Forelimb muscle (tissue), 1 donor: ENCODE results near the gene BCORL1. TPM values are rescaled to one million over a fixed set of nuclear protein-coding genes. Genes with fewer than 3 reads are reported as not detected.

Experiments used
- DNase-seq: peaks from one replicate; pipeline ENCODE4 v3.0.0-alpha.2; 2013; ENCODE audit warnings: low read depth
- polyA plus RNA-seq: library from polyadenylated mRNA; unstranded; fragments of 120-200 nt; gene quantifications from one replicate; pipeline ENCODE4 v1.2.1, GENCODE V29; 2013; ENCODE audit not compliant: insufficient read length

Gene BCORL1
- polyA plus RNA-seq, 1 donor = 15.6 TPM

- DNase-seq = no peak
Observed at GRCh38 chrX:129961180-129962083, 21.0 kb upstream of the BCORL1 start.

- DNase-seq = no peak
Observed at GRCh38 chrX:129963729-129964128, 18.7 kb upstream of the BCORL1 start.

DNA sequence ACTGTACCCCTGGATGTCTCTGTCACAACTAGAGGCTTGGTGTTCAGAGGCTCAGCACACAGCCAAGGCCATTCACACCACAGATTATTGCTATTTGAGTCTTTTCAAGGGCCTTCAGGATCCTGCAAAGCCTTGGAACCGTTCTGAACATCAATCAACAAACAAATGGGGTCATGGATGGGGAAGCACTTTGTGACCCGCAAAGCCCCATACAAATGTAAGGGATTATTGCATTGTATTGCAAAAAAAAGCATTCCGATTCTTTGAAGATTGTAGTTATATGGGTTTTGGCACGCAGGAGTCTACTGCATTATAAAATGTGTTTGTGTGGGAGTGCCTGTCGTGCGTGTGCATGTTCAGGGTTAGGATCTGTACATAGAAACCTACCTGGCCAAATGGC is 17.3 kb upstream of the BCORL1 start:
- no peak for DNase-seq

DNA sequence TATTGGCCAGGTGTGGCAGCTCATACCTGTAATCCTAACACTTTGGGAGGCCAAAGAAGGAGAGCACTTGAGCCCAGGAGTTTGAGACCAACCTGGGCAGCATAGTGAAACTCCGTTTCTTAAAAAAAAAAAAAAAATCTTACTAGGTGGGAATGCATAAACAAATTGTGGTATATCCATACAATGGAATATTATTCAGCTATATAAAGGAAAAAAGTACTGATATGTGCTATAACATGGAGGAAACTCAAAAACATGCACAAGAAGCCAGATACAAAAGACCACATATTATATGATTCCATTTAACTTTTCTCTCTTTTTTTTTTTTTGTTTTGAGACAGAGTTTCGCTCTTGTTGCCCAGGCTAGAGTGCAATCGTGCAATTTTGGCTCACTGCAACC is 13.5 kb upstream of the BCORL1 start:
- no peak for DNase-seq

- no peak for DNase-seq
Observed at GRCh38 chrX:129976441-129976840, 6.0 kb upstream of the BCORL1 start.

- no peak for DNase-seq
Observed at GRCh38 chrX:129979207-129979920, 3.1 kb upstream of the BCORL1 start.

DNA sequence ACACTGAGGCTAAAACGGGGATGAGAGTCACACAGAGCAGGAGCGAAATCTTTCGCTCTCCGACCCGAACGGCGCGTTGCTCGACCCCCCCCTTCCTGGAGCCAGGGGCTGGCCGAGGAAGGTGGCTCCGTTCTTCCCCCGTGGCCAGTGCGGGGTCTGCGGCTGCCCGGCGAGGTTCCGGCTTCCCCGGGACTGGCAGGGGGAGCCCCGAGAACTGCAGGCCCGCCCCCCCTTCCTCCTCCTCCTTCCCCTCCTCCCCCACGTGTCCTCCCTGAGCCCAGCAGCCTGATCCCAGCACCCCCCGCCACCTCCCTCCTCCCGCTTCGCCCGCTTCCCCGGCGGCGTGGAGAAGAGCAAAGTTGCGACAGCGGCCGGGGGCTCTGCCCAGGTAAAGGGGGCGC is 2.4 kb upstream of the BCORL1 start:
- DNase-seq = no peak

- no peak for DNase-seq
Observed at GRCh38 chrX:129980540-129981199, 1.8 kb upstream of the BCORL1 start.

DNA sequence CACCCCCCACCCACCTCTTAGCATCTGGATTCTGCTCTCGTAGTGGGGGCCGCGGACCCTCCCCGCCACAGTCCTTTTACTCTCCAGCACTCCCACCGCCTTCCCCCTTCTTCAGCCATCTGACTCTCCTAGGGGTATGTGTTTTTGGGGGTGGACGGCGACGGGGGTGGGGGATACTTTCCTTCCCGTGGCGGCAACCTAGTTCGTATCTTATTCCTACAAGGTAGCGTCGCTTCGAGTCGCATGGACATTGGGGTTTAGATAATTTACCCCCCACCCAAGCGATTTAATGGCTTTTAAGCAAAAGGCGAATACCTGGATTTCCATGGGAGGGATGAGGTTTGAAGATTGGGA is 1.3 kb upstream of the BCORL1 start:
- no peak for DNase-seq

- DNase-seq = no peak
Observed at GRCh38 chrX:129981752-129982299, 609 bp upstream of the BCORL1 start.

- DNase-seq = no peak
Observed at GRCh38 chrX:129983575-129984110, 1.2 kb downstream of the BCORL1 start.

DNA sequence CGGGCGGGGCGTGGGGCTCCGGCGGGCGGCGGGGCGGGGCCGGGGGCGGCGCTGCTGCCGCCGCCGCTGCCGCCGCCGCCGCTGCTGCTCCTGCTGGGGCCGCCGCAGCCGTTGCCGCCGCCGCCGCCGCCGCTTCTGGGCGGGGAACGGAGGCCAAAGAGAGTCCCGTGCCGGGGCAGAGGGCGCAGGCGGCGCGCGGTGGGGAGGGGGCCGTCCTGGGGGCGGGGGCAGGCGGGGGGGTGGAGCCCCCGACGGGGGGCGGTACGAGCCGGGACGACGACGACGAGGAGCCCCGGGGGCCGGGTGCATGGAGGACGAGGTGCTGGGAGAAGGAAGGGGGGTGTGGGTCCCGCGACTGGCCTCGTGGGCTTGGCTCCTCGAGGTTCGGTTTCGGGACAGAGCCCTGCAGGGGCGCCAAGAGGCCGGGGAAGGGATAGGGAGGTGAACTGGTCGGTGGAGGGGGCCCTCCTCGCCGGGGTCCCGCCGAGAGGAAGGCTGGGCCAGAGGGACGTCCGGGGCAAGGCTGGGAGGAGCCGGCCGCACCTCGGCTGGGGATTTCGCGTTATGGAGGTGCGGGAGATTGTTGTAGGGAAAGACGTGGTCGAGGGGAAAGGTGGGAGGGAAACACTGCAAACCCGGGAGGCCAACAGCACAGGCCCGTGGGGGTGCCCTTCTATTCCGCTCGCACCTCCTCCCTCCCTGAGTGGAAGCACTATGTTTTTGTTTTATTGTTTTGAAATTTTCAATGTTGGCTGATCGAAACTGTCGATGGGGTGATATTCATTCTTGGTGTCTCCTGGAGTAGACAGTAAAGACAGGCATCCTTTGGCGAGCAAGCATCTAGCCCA is 1.9 kb downstream of the BCORL1 start:
- DNase-seq = no peak

- DNase-seq = no peak
Observed at GRCh38 chrX:129987871-129988270, 5.4 kb downstream of the BCORL1 start.

DNA sequence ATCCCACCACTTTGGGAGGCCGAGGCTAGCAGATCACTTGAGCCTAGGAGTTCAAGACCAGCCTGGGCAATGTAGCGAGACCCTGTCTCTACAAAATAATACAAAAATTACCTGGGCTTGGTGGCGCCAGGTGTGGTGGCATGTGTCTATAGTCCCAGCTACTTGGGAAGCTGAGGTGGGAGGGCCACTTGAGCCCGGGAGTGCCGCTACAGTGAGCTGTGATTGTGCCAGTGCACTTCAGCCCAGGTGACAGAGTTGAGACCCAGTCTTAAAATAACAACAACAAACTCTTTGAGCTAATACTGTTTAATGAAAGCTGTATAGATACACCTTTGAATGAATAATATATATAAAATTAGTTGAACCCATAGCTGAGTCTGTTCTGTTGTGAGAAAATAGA is 9.7 kb downstream of the BCORL1 start:
- no peak for DNase-seq

DNA sequence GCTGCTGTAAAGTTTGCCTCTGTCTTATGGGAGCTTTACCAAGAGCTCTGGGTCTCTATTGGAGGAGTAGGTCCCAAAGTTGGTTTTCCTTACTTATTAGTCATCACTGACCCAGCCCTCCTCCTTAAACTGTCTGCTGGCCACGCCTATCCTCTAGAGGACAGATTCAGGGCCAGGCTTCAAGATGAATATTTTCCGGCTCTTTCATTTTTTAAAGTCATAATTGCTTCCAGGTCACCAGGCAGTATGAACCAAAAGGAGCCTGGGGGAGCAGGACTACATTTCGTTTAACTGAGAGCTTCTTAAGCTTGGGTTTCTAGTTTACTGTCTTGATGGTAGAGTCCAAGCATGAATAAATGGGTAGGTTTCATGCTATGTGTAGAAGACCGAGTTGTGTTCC is 13.7 kb downstream of the BCORL1 start:
- no peak for DNase-seq

DNA sequence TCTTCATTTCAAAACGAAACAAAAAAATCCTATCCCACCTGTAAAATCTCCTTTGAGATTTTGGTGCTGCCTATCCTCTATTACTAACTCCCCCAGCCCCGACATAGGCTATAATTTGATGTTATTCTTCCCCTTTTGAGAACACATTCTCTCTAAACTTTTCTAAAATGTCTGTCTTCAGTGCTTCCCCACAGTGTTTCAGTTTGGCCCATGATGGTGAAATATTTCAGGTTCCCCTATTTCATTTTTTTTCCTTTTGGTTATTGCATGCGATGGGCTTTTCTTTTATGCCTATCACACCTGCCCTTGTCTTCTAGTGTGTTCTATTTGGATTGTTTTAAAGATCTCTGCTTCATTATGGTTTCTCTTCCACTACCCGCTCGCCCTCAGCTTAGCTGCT is 14.7 kb downstream of the BCORL1 start:
- DNase-seq = no peak

DNA sequence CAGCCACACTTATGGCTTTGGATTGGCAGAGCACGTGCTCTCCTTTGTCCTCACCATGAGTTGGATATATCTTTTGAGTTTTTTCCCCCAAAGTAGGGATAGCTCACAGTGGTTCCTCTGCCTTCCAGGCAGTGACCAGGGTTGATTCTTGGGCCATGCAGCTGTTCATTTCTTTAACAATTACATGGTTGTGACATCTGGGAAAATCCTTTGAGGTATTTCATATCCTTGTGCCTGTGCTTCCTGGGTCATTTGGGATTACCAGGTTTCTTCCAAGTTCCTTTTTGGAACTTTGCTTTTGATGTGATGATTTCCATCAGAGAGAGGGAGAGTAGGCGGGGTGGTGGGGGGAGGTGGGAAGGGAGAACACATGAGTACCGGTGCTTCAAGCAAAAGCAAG is 15.6 kb downstream of the BCORL1 start:
- DNase-seq = no peak

DNA sequence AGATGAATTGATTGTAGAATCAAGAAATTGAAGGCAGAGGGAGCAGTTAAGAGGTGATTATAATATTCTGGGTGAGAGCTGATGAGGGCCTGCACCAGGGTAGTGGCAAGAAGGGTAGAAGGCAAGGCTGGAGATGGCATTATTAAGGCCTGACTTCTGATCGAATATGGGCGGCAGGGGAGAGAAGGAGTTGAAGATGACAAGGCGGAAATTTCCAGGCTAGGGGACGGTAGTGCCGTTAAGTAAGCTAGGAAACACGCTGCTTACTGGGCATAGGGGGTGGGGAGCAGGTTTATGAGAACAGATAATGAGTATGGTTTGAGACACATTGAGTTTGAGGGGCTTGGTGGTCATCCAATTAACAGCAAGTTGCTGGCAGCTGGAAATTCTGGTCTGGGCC is 19.5 kb downstream of the BCORL1 start:
- DNase-seq = no peak

DNA sequence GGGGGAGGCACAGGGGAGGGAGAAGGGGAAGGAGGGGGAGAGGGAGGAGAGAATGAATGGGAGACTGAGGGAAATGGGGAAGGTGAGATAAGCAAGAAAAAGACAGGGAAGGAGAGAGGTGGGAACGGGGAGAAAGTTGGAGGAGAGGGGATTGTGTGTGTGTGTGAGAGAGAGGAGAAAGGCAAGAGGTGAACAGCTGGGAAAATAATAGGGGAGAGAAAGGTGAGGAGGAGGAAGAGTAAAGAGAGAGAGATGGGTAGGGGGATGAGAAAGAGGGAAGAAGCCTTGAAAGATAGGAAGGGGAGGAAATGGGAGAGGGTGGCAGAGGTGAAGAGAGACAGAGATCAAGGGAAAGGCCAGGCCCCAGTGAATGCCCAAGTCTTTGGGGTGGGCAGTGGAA is 20.1 kb downstream of the BCORL1 start:
- no peak for DNase-seq

DNA sequence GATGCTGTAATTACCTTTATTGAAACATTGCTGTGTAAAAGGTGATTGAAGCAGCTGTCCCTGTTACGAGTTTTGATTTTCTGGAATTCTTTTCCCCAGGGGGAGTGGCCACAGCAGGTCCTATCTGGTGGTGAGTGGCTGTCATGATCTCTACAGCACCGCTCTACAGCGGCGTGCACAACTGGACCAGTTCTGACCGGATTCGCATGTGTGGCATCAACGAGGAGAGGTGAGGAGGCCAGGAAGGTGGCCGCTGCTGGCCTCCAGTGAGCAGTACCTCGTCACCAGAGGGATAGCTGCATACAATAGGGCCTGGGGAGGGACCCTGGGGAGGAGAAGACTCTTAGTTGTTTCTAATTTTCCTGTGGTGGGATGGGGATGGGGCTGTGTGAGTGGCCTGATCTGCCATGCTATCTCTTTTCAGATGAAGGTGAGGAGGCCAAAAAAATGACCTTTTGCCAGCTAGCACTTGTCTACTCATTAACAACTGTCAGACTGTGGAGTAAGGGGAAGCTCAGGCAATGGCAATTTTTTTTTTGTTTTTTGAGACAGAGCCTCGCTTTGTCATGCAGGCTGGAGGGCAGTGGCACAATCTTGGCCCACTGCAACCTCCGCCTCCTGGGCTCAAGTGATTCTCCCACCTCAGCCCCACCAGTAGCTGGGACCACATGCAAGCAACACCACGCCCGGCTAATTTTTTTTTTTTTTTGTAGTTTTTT is 22.8 kb downstream of the BCORL1 start:
- no peak for DNase-seq
